NT2/D1 (cell line): ENCODE measurements around the gene KRT15.

Experiments
- SUZ12 ChIP-seq: IDR thresholded peaks from 2 replicates; pipeline ENCODE4 v1.6.1; 2011; ENCODE audit not compliant: insufficient read length, insufficient read depth; ENCODE audit errors: extremely low read depth
- YY1 ChIP-seq: IDR thresholded peaks from 2 replicates; pipeline ENCODE4 v1.6.1; 2011; ENCODE audit not compliant: insufficient read length, insufficient read depth
- ZNF274 ChIP-seq: IDR thresholded peaks from 2 replicates; pipeline ENCODE4 v1.6.1; 2011; ENCODE audit warnings: mild to moderate bottlenecking, low read depth, low read length

GRCh38 chr17:41507315-41507880 lies 11.3 kb downstream of the KRT15 start:
- TF ChIP-seq YY1, result no peak
- no peak for TF ChIP-seq ZNF274
- TF ChIP-seq SUZ12, result no peak
